ENCODE results near the gene IHH.

IHH gene

GRCh38 chr2:219031005-219031738 is 29.5 kb downstream of the IHH start:
- no peak overlapping the region for H3K4me3 ChIP-seq (ENCODE audit: low read depth, low read length)
- no peak for TF ChIP-seq CTCF (IDR thresholded peaks at IDR 0.05; ENCODE audit: borderline replicate concordance, insufficient read depth, low read depth, low read length)

- TF ChIP-seq CTCF (IDR thresholded peaks at IDR 0.05; ENCODE audit: borderline replicate concordance, insufficient read depth, low read depth, low read length): no peak
- H3K4me3 ChIP-seq (ENCODE audit: low read depth, low read length): no peak overlapping the region
Measured at GRCh38 chr2:219030177-219030940, 30.4 kb downstream of the IHH start.

- TF ChIP-seq CTCF (IDR thresholded peaks at IDR 0.05; ENCODE audit: borderline replicate concordance, insufficient read depth, low read depth, low read length): peak; percentile 99
- H3K4me3 ChIP-seq (ENCODE audit: low read depth, low read length): no peak overlapping the region
Measured at GRCh38 chr2:219029829-219030165, 30.9 kb downstream of the IHH start.

GRCh38 chr2:219028996-219029828 is 31.5 kb downstream of the IHH start:
- TF ChIP-seq CTCF (IDR thresholded peaks at IDR 0.05; ENCODE audit: borderline replicate concordance, insufficient read depth, low read depth, low read length): no peak
- no peak overlapping the region for H3K4me3 ChIP-seq (ENCODE audit: low read depth, low read length)

GRCh38 chr2:219028141-219028540 is 32.6 kb downstream of the IHH start:
- TF ChIP-seq CTCF (IDR thresholded peaks at IDR 0.05; ENCODE audit: borderline replicate concordance, insufficient read depth, low read depth, low read length): no peak

GRCh38 chr2:219027511-219028055 is 33.1 kb downstream of the IHH start:
- no peak overlapping the region for H3K4me3 ChIP-seq (ENCODE audit: low read depth, low read length)
- TF ChIP-seq CTCF (IDR thresholded peaks at IDR 0.05; ENCODE audit: borderline replicate concordance, insufficient read depth, low read depth, low read length): no peak

More at GRCh38 chr2:219028141-219028540, 32.6 kb downstream of the IHH start:
- H3K4me3 ChIP-seq (ENCODE audit: low read depth, low read length): no peak overlapping the region

All from GM12875 (cell line).